ENCODE results near the gene GPATCH2L.

- no peak for TF ChIP-seq POLR2AphosphoS5 (IDR thresholded peaks at IDR 0.05; ENCODE audit: borderline replicate concordance, low read depth, low read length)
- TF ChIP-seq EZH2 (IDR thresholded peaks at IDR 0.05): no peak
Measured at GRCh38 chr14:76115010-76115422, 36.7 kb upstream of the GPATCH2L start.
